ENCODE results near the gene RANBP17.

DNA sequence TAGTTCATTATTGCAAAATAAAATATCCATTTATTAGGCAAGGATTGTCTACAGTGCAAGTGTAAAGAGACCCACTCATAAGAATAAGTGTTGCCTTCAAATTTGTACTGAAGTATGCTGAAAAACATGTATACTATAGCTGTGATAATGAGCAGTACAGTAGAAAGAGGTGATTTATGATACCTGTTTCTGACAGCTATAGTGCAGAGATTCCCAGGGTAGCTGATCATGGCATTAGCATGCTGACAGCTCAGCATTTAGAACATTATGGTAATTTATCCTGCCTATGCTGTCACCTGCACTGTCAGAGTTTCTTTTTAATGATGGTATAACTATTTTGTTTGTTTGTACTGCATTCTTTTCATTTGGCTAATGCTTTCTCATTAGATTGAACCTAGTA lies 269.7 kb downstream of the RANBP17 start:
- TF ChIP-seq, protein P1, sequence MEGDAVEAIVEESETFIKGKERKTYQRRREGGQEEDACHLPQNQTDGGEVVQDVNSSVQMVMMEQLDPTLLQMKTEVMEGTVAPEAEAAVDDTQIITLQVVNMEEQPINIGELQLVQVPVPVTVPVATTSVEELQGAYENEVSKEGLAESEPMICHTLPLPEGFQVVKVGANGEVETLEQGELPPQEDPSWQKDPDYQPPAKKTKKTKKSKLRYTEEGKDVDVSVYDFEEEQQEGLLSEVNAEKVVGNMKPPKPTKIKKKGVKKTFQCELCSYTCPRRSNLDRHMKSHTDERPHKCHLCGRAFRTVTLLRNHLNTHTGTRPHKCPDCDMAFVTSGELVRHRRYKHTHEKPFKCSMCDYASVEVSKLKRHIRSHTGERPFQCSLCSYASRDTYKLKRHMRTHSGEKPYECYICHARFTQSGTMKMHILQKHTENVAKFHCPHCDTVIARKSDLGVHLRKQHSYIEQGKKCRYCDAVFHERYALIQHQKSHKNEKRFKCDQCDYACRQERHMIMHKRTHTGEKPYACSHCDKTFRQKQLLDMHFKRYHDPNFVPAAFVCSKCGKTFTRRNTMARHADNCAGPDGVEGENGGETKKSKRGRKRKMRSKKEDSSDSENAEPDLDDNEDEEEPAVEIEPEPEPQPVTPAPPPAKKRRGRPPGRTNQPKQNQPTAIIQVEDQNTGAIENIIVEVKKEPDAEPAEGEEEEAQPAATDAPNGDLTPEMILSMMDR (IDR thresholded peaks at IDR 0.05), result no peak
- TF ChIP-seq POLR2A (IDR thresholded peaks at IDR 0.05), result no peak
